Caco-2 (cell line): Measurements from ENCODE around the gene ZFP90. TPM values are rescaled to one million over a fixed set of nuclear protein-coding genes. Genes with fewer than 3 reads are reported as not detected.

Experiments used
- BruUV-seq: library from RNA; stranded (reverse); fragments of 400-500 nt; replicated peaks from 2 replicates; lab custom pipeline; 2021; lab: Mats Ljungman, UMichigan
- CTCF ChIA-PET: fragments of 300-600 bp; sonication (Branson Sonifier 250); formaldehyde crosslinking; loops from one replicate; lab custom pipeline; 2022; ENCODE audit warnings: antibody characterized with exemption; lab: Charles Lee
- POLR2A ChIA-PET: fragments of 300-600 bp; sonication (Branson Sonifier 250); formaldehyde crosslinking; loops from one replicate; lab custom pipeline; 2022; ENCODE audit warnings: antibody characterized with exemption; lab: Charles Lee
- DNase-seq, 2 experiments: peaks; one replicate each; pipeline versions ENCODE4 v3.0.0 to v3.0.0-alpha.2; 2020 to 2022
- H3K27me3 ChIP-seq: replicated peaks from 2 replicates; pipeline ENCODE4 v1.6.0; 2011; ENCODE audit warnings: low read length; ENCODE audit not compliant: control insufficient read depth, insufficient read depth
- H3K36me3 ChIP-seq: 2 replicates; pipeline ENCODE4 v1.5.1; 2011; ENCODE audit warnings: low read length; ENCODE audit not compliant: control insufficient read depth, insufficient read depth
- H3K4me1 ChIP-seq: fragments of 250-450 bp; sonication (Bioruptor Pico); 2 replicates; pipeline ENCODE4 v1.5.1; 2020; ENCODE audit warnings: mild to moderate bottlenecking
- H3K4me3 ChIP-seq: 2 replicates; pipeline ENCODE4 v1.5.1; 2011; ENCODE audit warnings: low read depth, mild to moderate bottlenecking, control low read depth, low read length
- H3K9me3 ChIP-seq: fragments of 250-450 bp; sonication (Bioruptor Pico); 2 replicates; pipeline ENCODE4 v1.5.1; 2020; ENCODE audit warnings: mild to moderate bottlenecking, moderate library complexity
- H3K27ac Mint-ChIP-seq: one replicate; pipeline ENCODE4 v1.8.0; 2022; ENCODE audit warnings: mixed read lengths; ENCODE audit not compliant: unreplicated experiment
- H3K27me3 Mint-ChIP-seq: one replicate; pipeline ENCODE4 v1.8.0; 2022; ENCODE audit warnings: mixed read lengths; ENCODE audit not compliant: insufficient read depth, unreplicated experiment
- H3K36me3 Mint-ChIP-seq: one replicate; pipeline ENCODE4 v1.8.0; 2022; ENCODE audit warnings: mild to moderate bottlenecking, mixed read lengths; ENCODE audit not compliant: insufficient read depth, unreplicated experiment
- H3K4me1 Mint-ChIP-seq: one replicate; pipeline ENCODE4 v1.8.0; 2022; ENCODE audit warnings: low read depth, mixed read lengths; ENCODE audit not compliant: unreplicated experiment
- H3K4me3 Mint-ChIP-seq: one replicate; pipeline ENCODE4 v1.8.0; 2022; ENCODE audit warnings: mild to moderate bottlenecking, moderate library complexity, mixed read lengths; ENCODE audit not compliant: unreplicated experiment
- H3K9me3 Mint-ChIP-seq: one replicate; pipeline ENCODE4 v1.8.0; 2022; ENCODE audit warnings: mixed read lengths; ENCODE audit not compliant: unreplicated experiment
- intact Hi-C: fragments of 100-400 bp; cut with micrococcal nuclease; formaldehyde crosslinking; loops from one replicate; pipeline ENCODE4 v1.10.0; 2022; ENCODE audit not compliant: unreplicated experiment
- total RNA-seq: library from RNA; stranded (reverse); gene quantifications from 2 replicates; pipeline ENCODE4 v1.2.3, GENCODE V29; 2022
- TF ChIP-seq, protein P1 (sequence below), 2 experiments: fragments of 200-600 bp in 1 of 2; IDR thresholded peaks; 1 replicate in 1 of 2; 2 replicates in 1 of 2; pipeline versions ENCODE4 v1.5.1 to v1.8.0; 2011 to 2022; ENCODE audit warnings: antibody characterized with exemption in 1 of 2, control low read depth in 1 of 2, inconsistent platforms in 1 of 2, low read depth in 1 of 2, low read length in 1 of 2, mild to moderate bottlenecking in 1 of 2, moderate library complexity in 1 of 2; ENCODE audit not compliant: insufficient read depth in 1 of 2, severe bottlenecking in 1 of 2, unreplicated experiment in 1 of 2

ZFP90 gene
- total RNA-seq, 1 experiment from 2014 or later = 23.2 TPM

GRCh38 chr16:68512183-68512582 is 26.9 kb upstream of the ZFP90 start:
- TF ChIP-seq, protein P1, sequence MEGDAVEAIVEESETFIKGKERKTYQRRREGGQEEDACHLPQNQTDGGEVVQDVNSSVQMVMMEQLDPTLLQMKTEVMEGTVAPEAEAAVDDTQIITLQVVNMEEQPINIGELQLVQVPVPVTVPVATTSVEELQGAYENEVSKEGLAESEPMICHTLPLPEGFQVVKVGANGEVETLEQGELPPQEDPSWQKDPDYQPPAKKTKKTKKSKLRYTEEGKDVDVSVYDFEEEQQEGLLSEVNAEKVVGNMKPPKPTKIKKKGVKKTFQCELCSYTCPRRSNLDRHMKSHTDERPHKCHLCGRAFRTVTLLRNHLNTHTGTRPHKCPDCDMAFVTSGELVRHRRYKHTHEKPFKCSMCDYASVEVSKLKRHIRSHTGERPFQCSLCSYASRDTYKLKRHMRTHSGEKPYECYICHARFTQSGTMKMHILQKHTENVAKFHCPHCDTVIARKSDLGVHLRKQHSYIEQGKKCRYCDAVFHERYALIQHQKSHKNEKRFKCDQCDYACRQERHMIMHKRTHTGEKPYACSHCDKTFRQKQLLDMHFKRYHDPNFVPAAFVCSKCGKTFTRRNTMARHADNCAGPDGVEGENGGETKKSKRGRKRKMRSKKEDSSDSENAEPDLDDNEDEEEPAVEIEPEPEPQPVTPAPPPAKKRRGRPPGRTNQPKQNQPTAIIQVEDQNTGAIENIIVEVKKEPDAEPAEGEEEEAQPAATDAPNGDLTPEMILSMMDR (IDR thresholded peaks at IDR 0.05; ENCODE audit: insufficient read depth in 1 of 2, low read depth in 1 of 2, low read length in 1 of 2, severe bottlenecking in 1 of 2, unreplicated experiment in 1 of 2) = no peak
- POLR2A ChIA-PET = no interaction called here
- intact Hi-C loops = no loop called here
- H3K27me3 ChIP-seq = peaks cover 1% of the 10 kb centered on the region; the same call in 1 of the 2 replicates
- Mint-ChIP-seq H3K27ac (no peak overlapping the region), H3K4me1 (no peaks in the 10 kb centered on the region), H3K36me3 (no peaks in the 10 kb centered on the region), H3K9me3 (no peaks in the 10 kb centered on the region), H3K4me3 (no peak overlapping the region), H3K27me3 (peaks cover 10% of the 10 kb centered on the region)
- 0 out of 2 replicates have a peak, but pooled peaks cover 3% of the 10 kb centered on the region for H3K9me3 ChIP-seq
- no peak for DNase-seq
- BruUV-seq = no TSS peak
- H3K4me3 ChIP-seq = no peak overlapping the region
- H3K4me1 ChIP-seq = no peaks in the 10 kb centered on the region
- H3K36me3 ChIP-seq = no peaks in the 10 kb centered on the region
- CTCF ChIA-PET = no interaction called here

- Mint-ChIP-seq H3K36me3 (no peaks in the 10 kb centered on the region), H3K4me1 (no peaks in the 10 kb centered on the region), H3K27me3 (peaks cover 10% of the 10 kb centered on the region), H3K4me3 (no peak overlapping the region), H3K27ac (no peak overlapping the region), H3K9me3 (no peaks in the 10 kb centered on the region)
- ChIA-PET CTCF (no interaction called here), POLR2A (no interaction called here)
- no peaks in the 10 kb centered on the region for H3K4me1 ChIP-seq
- DNase-seq = no peak
- no peaks in the 10 kb centered on the region for H3K36me3 ChIP-seq
- 0 out of 2 replicates have a peak, but pooled peaks cover 3% of the 10 kb centered on the region for H3K9me3 ChIP-seq
- TF ChIP-seq, protein P1 (IDR thresholded peaks at IDR 0.05; ENCODE audit: insufficient read depth in 1 of 2, low read depth in 1 of 2, low read length in 1 of 2, severe bottlenecking in 1 of 2, unreplicated experiment in 1 of 2) = no peak
- no TSS peak for BruUV-seq
- no peak overlapping the region for H3K4me3 ChIP-seq
- H3K27me3 ChIP-seq = no peaks in the 10 kb centered on the region
- intact Hi-C loops = no loop called here
These were observed 26.3 kb upstream of the ZFP90 start for GRCh38 chr16:68512742-68513141.

DNA sequence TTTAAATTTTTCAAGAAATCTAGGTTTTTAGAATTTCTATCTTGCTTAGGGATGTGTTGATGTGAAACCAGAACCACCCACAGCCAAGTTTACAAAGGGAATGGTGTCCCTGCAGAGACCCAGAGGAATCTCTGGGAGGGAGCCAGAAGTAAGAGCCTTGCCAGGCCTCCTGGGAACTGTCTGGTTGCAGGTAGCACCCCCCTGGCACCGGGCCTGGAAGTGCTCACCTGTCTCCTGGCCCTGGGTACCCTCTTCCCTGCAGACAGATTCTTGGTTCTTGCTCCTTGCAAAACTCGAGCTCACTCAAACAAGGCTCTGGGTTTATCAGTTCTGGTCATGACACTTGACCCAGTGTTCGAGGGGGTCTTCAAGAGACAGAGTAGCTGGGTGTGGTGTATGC is 24.6 kb upstream of the ZFP90 start:
- POLR2A ChIA-PET = no interaction called here
- CTCF ChIA-PET = no interaction called here
- no peak overlapping the region for H3K4me3 ChIP-seq
- no peak for DNase-seq
- no peaks in the 10 kb centered on the region for H3K36me3 Mint-ChIP-seq
- 0 out of 2 replicates have a peak, but pooled peaks cover 3% of the 10 kb centered on the region for H3K9me3 ChIP-seq
- peaks cover 1% of the 10 kb centered on the region for H3K27me3 Mint-ChIP-seq
- no peaks in the 10 kb centered on the region for H3K4me1 Mint-ChIP-seq
- H3K36me3 ChIP-seq = no peaks in the 10 kb centered on the region
- TF ChIP-seq, protein P1 (IDR thresholded peaks at IDR 0.05; ENCODE audit: insufficient read depth in 1 of 2, low read depth in 1 of 2, low read length in 1 of 2, severe bottlenecking in 1 of 2, unreplicated experiment in 1 of 2) = no peak
- H3K27me3 ChIP-seq = no peaks in the 10 kb centered on the region
- intact Hi-C loops = no loop called here
- H3K9me3 Mint-ChIP-seq = no peaks in the 10 kb centered on the region
- no peak overlapping the region for H3K4me3 Mint-ChIP-seq
- no peaks in the 10 kb centered on the region for H3K4me1 ChIP-seq
- no TSS peak for BruUV-seq
- no peak overlapping the region for H3K27ac Mint-ChIP-seq
